HepG2 (cell line): ENCODE measurements around the gene CSNK1A1. TPM values are rescaled to one million over a fixed set of nuclear protein-coding genes. Genes with fewer than 3 reads are reported as not detected.

Source experiments
- CBFB ChIP-seq: sonication (generic); formaldehyde crosslinking; IDR thresholded peaks from 2 replicates; pipeline ENCODE4 v1.4.0; 2020; ENCODE audit warnings: missing genetic modification reagents
- CHD4 ChIP-seq: fragments of 200-600 bp; sonication (generic); IDR thresholded peaks from 2 replicates; pipeline ENCODE4 v1.7.0; 2017; ENCODE audit warnings: mild to moderate bottlenecking, low read length, borderline replicate concordance
- DNMT3B ChIP-seq: conservative IDR thresholded peaks from 2 replicates; pipeline ENCODE4 v1.6.1; 2016; ENCODE audit warnings: missing biosample characterization, control low read depth
- GATAD2A ChIP-seq: IDR thresholded peaks from 2 replicates; pipeline ENCODE4 v1.6.1; 2016
- NR2F2 ChIP-seq: IDR thresholded peaks from 2 replicates; pipeline ENCODE4 v1.6.1; 2012; ENCODE audit warnings: low read depth, inconsistent platforms, borderline replicate concordance
- STAT6 ChIP-seq: sonication (generic); formaldehyde crosslinking; IDR thresholded peaks from 2 replicates; pipeline ENCODE4 v1.4.0; 2020; ENCODE audit warnings: missing genetic modification reagents, mild to moderate bottlenecking, borderline replicate concordance
- ZNF121 ChIP-seq: sonication (generic); formaldehyde crosslinking; IDR thresholded peaks from 2 replicates; pipeline ENCODE4 v1.5.0; 2020; ENCODE audit warnings: mild to moderate bottlenecking, missing genetic modification reagents
- ZNF282 ChIP-seq: fragments of 450-650 bp; IDR thresholded peaks from 2 replicates; pipeline ENCODE4 v1.6.1; 2018; ENCODE audit not compliant: partially characterized antibody
- ZNF44 ChIP-seq: sonication (generic); formaldehyde crosslinking; IDR thresholded peaks from 2 replicates; pipeline ENCODE4 v1.5.1; 2020; ENCODE audit warnings: mild to moderate bottlenecking, missing genetic modification reagents
- ZNF615 ChIP-seq: sonication (generic); formaldehyde crosslinking; IDR thresholded peaks from 2 replicates; pipeline ENCODE4 v1.5.0; 2020; ENCODE audit warnings: mild to moderate bottlenecking, missing genetic modification reagents, borderline replicate concordance
- ZNF672 ChIP-seq: sonication (generic); formaldehyde crosslinking; IDR thresholded peaks from 2 replicates; pipeline ENCODE4 v1.8.1; 2022; ENCODE audit warnings: missing genetic modification reagents
- ZZZ3 ChIP-seq: sonication (generic); formaldehyde crosslinking; IDR thresholded peaks from 2 replicates; pipeline ENCODE4 v1.4.0; 2020; ENCODE audit warnings: missing genetic modification reagents, mild to moderate bottlenecking, borderline replicate concordance
- polyA plus RNA-seq, 8 experiments: library from polyadenylated mRNA; depleted of rRNA in 3 of 8; stranded (reverse) in 7 of 8; unstranded in 1 of 8; fragments of >200 nt; fragmentation: Illumina TruSeq in 4 of 8; extraction: Trizol in 4 of 8; gene quantifications; 2 replicates each; pipeline versions ENCODE4 v1.2.1 to v1.2.3, GENCODE V29; 2011 to 2016; ENCODE audit warnings: low read depth in 4 of 8, missing spikeins in 1 of 8, mixed read lengths in 1 of 8; ENCODE audit not compliant: insufficient read depth in 1 of 8
- total RNA-seq, 5 experiments: library from RNA; depleted of rRNA; stranded (reverse); fragments of >200 nt; fragmentation: Illumina TruSeq; extraction: Trizol; gene quantifications; 2 replicates each; pipeline ENCODE4 v1.2.3, GENCODE V29; 2016; ENCODE audit warnings: low read depth in 1 of 5
- TF ChIP-seq, protein P1 (sequence below): sonication (generic); formaldehyde crosslinking; IDR thresholded peaks from 2 replicates; pipeline ENCODE4 v1.4.0; 2020; ENCODE audit warnings: mild to moderate bottlenecking, missing genetic modification reagents
- TF ChIP-seq, protein P2 (sequence below): sonication (generic); formaldehyde crosslinking; IDR thresholded peaks from 2 replicates; pipeline ENCODE4 v1.8.0; 2022; ENCODE audit warnings: missing genetic modification reagents, mild to moderate bottlenecking, borderline replicate concordance
- TF ChIP-seq, protein P3 (sequence below): sonication (generic); formaldehyde crosslinking; conservative IDR thresholded peaks from 2 replicates; pipeline ENCODE4 v1.5.0; 2020; ENCODE audit warnings: missing genetic modification reagents

The CSNK1A1 gene
- total and polyA plus RNA-seq, 2 of the 13 experiments (the other 11 are each of a cell fraction or from before 2014, with no cell fraction given) = 89.0 to 149 TPM

GRCh38 chr5:149551227-149552037 is at the start of gene CSNK1A1 (continued):
- TF ChIP-seq, protein P1, sequence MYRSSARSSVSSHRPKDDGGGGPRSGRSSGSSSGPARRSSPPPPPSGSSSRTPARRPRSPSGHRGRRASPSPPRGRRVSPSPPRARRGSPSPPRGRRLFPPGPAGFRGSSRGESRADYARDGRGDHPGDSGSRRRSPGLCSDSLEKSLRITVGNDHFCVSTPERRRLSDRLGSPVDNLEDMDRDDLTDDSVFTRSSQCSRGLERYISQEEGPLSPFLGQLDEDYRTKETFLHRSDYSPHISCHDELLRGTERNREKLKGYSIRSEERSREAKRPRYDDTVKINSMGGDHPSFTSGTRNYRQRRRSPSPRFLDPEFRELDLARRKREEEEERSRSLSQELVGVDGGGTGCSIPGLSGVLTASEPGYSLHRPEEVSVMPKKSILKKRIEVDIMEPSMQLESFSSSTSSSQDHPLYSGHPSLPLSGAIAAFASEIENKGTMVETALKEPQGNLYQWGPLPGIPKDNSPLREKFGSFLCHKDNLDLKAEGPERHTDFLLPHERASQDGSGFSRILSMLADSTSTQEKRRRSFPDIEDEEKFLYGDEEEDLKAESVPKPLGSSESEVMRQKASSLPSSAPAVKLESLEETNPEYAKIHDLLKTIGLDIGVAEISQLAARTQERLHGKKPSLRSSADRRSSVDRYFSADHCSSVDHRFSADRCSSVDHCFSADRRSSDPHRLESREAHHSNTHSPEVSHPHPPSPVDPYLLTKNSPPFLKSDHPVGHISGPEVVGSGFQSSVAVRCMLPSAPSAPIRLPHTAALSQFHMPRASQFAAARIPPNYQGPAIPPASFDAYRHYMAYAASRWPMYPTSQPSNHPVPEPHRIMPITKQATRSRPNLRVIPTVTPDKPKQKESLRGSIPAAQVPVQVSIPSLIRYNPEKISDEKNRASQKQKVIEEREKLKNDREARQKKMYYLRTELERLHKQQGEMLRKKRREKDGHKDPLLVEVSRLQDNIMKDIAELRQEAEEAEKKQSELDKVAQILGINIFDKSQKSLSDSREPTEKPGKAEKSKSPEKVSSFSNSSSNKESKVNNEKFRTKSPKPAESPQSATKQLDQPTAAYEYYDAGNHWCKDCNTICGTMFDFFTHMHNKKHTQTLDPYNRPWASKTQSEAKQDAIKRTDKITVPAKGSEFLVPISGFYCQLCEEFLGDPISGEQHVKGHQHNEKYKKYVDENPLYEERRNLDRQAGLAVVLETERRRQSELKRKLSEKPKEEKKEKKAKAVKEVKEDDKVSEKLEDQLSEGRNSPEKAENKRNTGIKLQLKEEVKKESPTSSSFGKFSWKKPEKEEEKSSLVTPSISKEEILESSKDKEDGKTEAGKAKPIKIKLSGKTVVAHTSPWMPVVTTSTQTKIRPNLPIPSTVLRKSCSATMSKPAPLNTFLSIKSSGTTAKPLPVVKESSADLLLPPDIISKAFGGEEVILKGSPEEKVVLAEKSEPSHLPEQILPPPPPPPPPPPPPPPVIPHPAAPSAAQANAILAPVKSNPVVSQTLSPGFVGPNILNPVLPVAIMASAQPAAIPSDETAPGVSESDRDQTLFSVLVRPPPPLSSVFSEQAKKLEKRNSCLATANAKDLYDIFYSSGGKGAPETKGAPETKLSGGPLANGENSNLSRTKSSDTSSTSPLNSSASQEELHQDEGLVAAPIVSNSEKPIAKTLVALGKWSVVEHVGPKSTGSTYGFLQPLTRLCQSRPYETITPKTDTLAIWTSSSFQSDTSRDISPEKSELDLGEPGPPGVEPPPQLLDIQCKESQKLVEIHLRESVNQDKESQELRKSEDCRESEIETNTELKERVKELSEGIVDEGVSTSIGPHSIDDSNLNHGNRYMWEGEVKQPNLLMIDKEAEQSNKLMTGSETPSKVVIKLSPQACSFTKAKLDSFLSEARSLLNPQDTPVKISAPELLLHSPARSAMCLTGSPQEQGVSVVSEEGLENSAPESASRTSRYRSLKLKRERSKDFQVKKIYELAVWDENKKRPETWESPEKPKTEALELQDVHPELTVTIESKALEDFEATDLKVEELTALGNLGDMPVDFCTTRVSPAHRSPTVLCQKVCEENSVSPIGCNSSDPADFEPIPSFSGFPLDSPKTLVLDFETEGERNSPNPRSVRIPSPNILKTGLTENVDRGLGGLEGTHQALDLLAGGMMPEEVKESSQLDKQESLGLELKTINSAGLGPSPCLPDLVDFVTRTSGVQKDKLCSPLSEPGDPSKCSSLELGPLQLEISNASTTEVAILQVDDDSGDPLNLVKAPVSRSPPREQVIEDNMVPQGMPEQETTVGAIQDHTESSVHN = 0 out of 2 replicates have a peak, but pooled peaks have one; percentile 22
- no peak for TF ChIP-seq ZNF44
- TF ChIP-seq, protein P2, sequence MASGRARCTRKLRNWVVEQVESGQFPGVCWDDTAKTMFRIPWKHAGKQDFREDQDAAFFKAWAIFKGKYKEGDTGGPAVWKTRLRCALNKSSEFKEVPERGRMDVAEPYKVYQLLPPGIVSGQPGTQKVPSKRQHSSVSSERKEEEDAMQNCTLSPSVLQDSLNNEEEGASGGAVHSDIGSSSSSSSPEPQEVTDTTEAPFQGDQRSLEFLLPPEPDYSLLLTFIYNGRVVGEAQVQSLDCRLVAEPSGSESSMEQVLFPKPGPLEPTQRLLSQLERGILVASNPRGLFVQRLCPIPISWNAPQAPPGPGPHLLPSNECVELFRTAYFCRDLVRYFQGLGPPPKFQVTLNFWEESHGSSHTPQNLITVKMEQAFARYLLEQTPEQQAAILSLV (CRISPR knock-in tag) = peak; percentile 71; the same call in 1 of the 2 replicates
- no peak for TF ChIP-seq ZNF282
- no peak for TF ChIP-seq ZNF121
- TF ChIP-seq NR2F2 = peak; percentile 37; the same call in 1 of the 2 replicates
- no peak; the same call in 1 of the 2 replicates for TF ChIP-seq ZZZ3 (CRISPR knock-in tag)
- no peak; the same call in 1 of the 2 replicates for TF ChIP-seq STAT6
- TF ChIP-seq, protein P3, sequence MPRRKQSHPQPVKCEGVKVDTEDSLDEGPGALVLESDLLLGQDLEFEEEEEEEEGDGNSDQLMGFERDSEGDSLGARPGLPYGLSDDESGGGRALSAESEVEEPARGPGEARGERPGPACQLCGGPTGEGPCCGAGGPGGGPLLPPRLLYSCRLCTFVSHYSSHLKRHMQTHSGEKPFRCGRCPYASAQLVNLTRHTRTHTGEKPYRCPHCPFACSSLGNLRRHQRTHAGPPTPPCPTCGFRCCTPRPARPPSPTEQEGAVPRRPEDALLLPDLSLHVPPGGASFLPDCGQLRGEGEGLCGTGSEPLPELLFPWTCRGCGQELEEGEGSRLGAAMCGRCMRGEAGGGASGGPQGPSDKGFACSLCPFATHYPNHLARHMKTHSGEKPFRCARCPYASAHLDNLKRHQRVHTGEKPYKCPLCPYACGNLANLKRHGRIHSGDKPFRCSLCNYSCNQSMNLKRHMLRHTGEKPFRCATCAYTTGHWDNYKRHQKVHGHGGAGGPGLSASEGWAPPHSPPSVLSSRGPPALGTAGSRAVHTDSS (CRISPR knock-in tag) = no peak
- peak; percentile 62; the same call in 1 of the 2 replicates for TF ChIP-seq GATAD2A (CRISPR knock-in tag)
- no peak for TF ChIP-seq DNMT3B (CRISPR knock-in tag)
- no peak for TF ChIP-seq ZNF615 (CRISPR knock-in tag)
- TF ChIP-seq CBFB (CRISPR knock-in tag) = peak; percentile 74; the same call in 1 of the 2 replicates
- peak; percentile 21; the same call in 1 of the 2 replicates for TF ChIP-seq CHD4
- no peak for TF ChIP-seq ZNF672 (CRISPR knock-in tag)
